Measurements from ENCODE around the gene BAIAP2.

DNA sequence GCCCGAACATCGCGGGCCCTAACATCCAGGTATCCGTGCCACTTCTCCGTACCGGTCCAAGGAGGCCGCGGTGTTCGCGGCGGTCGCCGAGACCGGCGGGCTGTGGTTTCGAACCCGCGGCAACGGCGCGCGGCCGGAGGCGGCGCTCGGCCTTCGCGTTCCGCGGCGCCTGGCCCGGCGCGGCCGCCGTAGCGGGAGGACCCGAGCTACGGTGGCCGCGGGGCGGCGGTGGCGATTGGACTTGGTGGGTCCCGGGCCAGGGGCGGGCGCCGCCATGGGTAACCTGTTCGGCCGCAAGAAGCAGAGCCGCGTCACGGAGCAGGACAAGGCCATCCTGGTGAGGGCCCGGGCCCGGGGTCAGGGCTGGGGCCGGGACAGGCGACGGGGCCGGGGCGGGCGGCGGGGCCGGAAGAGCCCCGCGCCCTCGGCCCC is 43.3 kb upstream of the BAIAP2 start, which contains the start of gene CHMP6:
- TF ChIP-seq POLR2A (IDR thresholded peaks at IDR 0.05): peak in 1 of 2 donors; percentile 26
- TF ChIP-seq, protein P1, sequence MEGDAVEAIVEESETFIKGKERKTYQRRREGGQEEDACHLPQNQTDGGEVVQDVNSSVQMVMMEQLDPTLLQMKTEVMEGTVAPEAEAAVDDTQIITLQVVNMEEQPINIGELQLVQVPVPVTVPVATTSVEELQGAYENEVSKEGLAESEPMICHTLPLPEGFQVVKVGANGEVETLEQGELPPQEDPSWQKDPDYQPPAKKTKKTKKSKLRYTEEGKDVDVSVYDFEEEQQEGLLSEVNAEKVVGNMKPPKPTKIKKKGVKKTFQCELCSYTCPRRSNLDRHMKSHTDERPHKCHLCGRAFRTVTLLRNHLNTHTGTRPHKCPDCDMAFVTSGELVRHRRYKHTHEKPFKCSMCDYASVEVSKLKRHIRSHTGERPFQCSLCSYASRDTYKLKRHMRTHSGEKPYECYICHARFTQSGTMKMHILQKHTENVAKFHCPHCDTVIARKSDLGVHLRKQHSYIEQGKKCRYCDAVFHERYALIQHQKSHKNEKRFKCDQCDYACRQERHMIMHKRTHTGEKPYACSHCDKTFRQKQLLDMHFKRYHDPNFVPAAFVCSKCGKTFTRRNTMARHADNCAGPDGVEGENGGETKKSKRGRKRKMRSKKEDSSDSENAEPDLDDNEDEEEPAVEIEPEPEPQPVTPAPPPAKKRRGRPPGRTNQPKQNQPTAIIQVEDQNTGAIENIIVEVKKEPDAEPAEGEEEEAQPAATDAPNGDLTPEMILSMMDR (IDR thresholded peaks at IDR 0.05): peak in 3 of 6 experiments; percentile 4 to 58 (median 41)
